ENCODE results near the gene RNU1-3.
"Not testable (repeated sequence)": the region's sequence is repeated elsewhere in the genome, so short reads cannot be mapped to it uniquely, and the experiment has no call there.

RNU1-3 gene

DNA sequence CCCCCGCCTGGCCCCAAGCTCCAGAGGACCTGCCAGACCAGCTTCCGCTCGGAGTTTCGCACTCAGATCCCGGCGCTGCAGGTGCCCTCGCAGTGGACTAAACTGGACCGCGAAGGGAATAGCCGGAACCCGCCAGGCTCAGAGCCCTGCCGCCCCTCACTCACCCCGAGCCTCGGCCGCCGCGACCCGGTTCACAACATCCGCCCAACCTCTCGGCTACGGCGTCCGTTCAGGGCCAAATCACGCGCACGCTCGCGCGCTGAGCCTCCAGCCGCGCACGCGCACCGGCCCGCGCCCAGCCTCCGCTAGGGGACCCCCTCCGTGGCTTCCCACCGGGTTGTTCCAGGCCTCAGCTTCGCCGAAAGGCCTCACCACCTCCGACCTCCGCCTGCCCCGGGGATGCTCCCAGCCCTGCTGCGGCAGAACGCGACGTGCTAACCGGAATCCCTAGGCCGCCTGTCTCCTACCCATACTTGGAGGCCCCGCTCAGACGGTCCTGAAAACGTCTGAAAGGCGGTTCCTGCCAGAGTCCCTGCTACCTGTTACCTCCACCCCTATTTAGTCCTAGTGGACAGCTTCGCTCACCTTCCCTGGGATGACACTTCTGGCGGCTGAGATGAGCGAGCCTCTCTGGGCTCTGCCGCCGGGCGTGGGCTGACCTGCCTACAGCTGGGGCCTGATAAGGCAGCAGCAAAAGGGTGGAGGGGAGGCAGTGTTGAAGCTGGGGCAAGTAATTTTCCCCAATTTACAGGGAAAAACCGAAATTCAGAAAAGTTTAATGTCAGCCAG, 22.1 kb downstream of the RNU1-3 start:
- not testable (repeated sequence) for H3K27me3 ChIP-seq (ENCODE audit: insufficient read depth, low read length, poor library complexity, severe bottlenecking); H3K9me2 ChIP-seq (replicated peaks; ENCODE audit: low read depth, low read length); H3F3A ChIP-seq (ENCODE audit: low read depth); H3K36me3 ChIP-seq (ENCODE audit: insufficient read depth, low read length); H4K20me1 ChIP-seq (ENCODE audit: insufficient read depth, low read length, poor library complexity, severe bottlenecking); H3K9me3 ChIP-seq (ENCODE audit: insufficient read depth, low read depth, low read length)
- Histone ChIP-seq H3K79me2 (ENCODE audit: insufficient read depth, low read length) (peaks cover 39% of the 10 kb centered on the region), H3K4me1 (ENCODE audit: insufficient read depth, low read length, poor library complexity, severe bottlenecking) (peaks cover 21% of the 10 kb centered on the region), H3K4me3 (ENCODE audit: low read length, poor library complexity, severe bottlenecking) (peak overlapping the region; percentile 88), H3K4me2 (ENCODE audit: low read depth, low read length, poor library complexity, severe bottlenecking) (peak overlapping the region; percentile 73), H3K9ac (ENCODE audit: low read depth, low read length, poor library complexity, severe bottlenecking) (peak overlapping the region; percentile 92), H2AFZ (ENCODE audit: low read length) (peak overlapping the region; percentile 89)
- TF ChIP-seq, protein P1, sequence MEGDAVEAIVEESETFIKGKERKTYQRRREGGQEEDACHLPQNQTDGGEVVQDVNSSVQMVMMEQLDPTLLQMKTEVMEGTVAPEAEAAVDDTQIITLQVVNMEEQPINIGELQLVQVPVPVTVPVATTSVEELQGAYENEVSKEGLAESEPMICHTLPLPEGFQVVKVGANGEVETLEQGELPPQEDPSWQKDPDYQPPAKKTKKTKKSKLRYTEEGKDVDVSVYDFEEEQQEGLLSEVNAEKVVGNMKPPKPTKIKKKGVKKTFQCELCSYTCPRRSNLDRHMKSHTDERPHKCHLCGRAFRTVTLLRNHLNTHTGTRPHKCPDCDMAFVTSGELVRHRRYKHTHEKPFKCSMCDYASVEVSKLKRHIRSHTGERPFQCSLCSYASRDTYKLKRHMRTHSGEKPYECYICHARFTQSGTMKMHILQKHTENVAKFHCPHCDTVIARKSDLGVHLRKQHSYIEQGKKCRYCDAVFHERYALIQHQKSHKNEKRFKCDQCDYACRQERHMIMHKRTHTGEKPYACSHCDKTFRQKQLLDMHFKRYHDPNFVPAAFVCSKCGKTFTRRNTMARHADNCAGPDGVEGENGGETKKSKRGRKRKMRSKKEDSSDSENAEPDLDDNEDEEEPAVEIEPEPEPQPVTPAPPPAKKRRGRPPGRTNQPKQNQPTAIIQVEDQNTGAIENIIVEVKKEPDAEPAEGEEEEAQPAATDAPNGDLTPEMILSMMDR (conservative IDR thresholded peaks at IDR 0.05; ENCODE audit: low read length) = peak; percentile 61

DNA sequence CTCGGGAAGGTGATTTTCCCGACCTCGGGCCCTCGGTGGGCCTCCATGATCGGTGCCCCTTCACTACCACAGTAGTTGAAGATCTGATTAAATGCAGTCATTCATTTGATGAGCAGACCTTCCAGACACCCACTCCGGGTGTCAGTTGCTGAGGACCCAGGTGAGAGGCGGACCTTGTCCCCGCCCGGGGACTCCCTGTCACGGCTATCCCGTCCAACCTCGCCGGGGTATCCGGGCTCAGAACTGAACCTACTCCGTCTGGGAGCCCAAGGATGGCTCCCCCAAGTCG, 22.6 kb downstream of the RNU1-3 start:
- peak overlapping the region; percentile 92 for H3K9ac ChIP-seq (ENCODE audit: low read depth, low read length, poor library complexity, severe bottlenecking)
- peak overlapping the region; percentile 73 for H3K4me2 ChIP-seq (ENCODE audit: low read depth, low read length, poor library complexity, severe bottlenecking)
- no peaks in the 10 kb centered on the region for H3K9me3 ChIP-seq (ENCODE audit: insufficient read depth, low read depth, low read length)
- H2AFZ ChIP-seq (ENCODE audit: low read length) = peak overlapping the region; percentile 89
- no peak for TF ChIP-seq EZH2phosphoT487 (IDR thresholded peaks at IDR 0.05; ENCODE audit: borderline replicate concordance)
- TF ChIP-seq, protein P1 (conservative IDR thresholded peaks at IDR 0.05; ENCODE audit: low read length) = no peak
- H3F3A ChIP-seq (ENCODE audit: low read depth) = no peaks in the 10 kb centered on the region
- peaks cover 25% of the 10 kb centered on the region for H3K4me1 ChIP-seq (ENCODE audit: insufficient read depth, low read length, poor library complexity, severe bottlenecking)
- peaks cover 42% of the 10 kb centered on the region for H3K79me2 ChIP-seq (ENCODE audit: insufficient read depth, low read length)
- no peaks in the 10 kb centered on the region for H3K9me2 ChIP-seq (replicated peaks; ENCODE audit: low read depth, low read length)
- peak overlapping the region; percentile 88 for H3K4me3 ChIP-seq (ENCODE audit: low read length, poor library complexity, severe bottlenecking)
- no peaks in the 10 kb centered on the region for H3K27me3 ChIP-seq (ENCODE audit: insufficient read depth, low read length, poor library complexity, severe bottlenecking)
- peaks cover 3% of the 10 kb centered on the region for H4K20me1 ChIP-seq (ENCODE audit: insufficient read depth, low read length, poor library complexity, severe bottlenecking)
- no peaks in the 10 kb centered on the region for H3K36me3 ChIP-seq (ENCODE audit: insufficient read depth, low read length)

DNA sequence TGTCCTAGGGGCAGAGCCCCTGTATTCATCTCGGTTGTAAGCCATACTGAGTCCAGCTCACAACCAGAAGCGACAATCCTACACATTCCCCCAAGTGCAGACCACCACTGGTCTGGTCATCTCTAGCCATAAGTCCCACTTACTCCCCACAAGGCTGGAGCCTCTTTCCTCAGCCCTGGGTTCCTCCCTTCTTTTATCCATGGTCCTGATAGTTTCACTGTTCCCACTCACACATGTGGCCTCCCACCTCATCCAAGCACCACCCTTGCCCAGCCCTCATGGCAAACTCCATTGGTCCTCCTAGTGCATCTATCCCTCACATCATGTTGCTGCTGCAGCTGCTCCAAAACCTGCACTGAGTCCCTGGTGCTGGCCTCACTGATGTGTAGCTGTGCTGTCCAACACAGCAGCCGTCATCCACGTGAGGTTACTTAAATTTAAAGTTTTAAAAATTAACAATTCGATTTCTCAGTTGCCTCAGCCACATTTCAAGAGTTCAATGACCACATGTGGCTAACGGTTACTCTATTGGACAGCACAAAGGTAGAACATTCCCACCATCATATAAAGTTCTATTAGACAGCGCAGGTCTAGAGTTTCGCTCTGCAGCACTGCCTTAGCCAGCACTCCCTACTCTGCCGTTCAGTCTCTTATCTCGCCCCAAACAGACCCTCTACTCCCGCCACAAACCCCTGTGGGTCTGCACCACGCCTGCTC, 23.1 kb downstream of the RNU1-3 start:
- H3K4me1 ChIP-seq (ENCODE audit: insufficient read depth, low read length, poor library complexity, severe bottlenecking) = peaks cover 25% of the 10 kb centered on the region
- H2AFZ ChIP-seq (ENCODE audit: low read length) = peak overlapping the region; percentile 89

DNA sequence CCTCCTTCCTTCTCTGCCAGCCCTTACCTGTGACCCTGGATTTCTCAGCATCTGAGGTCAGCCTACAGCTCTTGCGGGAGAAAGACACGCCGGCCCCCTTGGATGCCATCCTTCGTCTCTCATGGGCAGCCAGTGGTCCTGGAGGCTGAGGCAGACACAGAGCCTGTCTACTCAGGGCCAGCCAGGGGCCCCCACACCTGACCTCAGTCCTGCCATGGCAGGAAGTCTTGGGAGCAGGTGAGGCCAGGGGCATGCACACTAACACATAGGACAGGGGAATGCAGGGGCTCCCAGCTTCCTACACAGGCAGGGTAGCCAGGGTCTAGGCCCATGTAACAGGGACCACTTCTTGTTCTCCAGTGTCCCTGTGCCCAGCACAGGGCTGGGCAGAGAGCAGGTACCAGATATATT, 23.7 kb downstream of the RNU1-3 start:
- H3K4me3 ChIP-seq (ENCODE audit: low read length, poor library complexity, severe bottlenecking) = peak overlapping the region; percentile 88
- H3K9ac ChIP-seq (ENCODE audit: low read depth, low read length, poor library complexity, severe bottlenecking) = peak overlapping the region; percentile 92
- not testable (repeated sequence) for H3K36me3 ChIP-seq (ENCODE audit: insufficient read depth, low read length); H3K9me2 ChIP-seq (replicated peaks; ENCODE audit: low read depth, low read length); H4K20me1 ChIP-seq (ENCODE audit: insufficient read depth, low read length, poor library complexity, severe bottlenecking); H3K27me3 ChIP-seq (ENCODE audit: insufficient read depth, low read length, poor library complexity, severe bottlenecking); H2AFZ ChIP-seq (ENCODE audit: low read length); H3K9me3 ChIP-seq (ENCODE audit: insufficient read depth, low read depth, low read length); H3F3A ChIP-seq (ENCODE audit: low read depth)
- peak overlapping the region; percentile 73 for H3K4me2 ChIP-seq (ENCODE audit: low read depth, low read length, poor library complexity, severe bottlenecking)
- peaks cover 25% of the 10 kb centered on the region for H3K4me1 ChIP-seq (ENCODE audit: insufficient read depth, low read length, poor library complexity, severe bottlenecking)
- peaks cover 45% of the 10 kb centered on the region for H3K79me2 ChIP-seq (ENCODE audit: insufficient read depth, low read length)

More for the DNA sequence above, 23.1 kb downstream of the RNU1-3 start:
- H3K9ac ChIP-seq (ENCODE audit: low read depth, low read length, poor library complexity, severe bottlenecking) = peak overlapping the region; percentile 92
- peak overlapping the region; percentile 88 for H3K4me3 ChIP-seq (ENCODE audit: low read length, poor library complexity, severe bottlenecking)
- H3K79me2 ChIP-seq (ENCODE audit: insufficient read depth, low read length) = peaks cover 45% of the 10 kb centered on the region
- H3F3A ChIP-seq (ENCODE audit: low read depth); H3K27me3 ChIP-seq (ENCODE audit: insufficient read depth, low read length, poor library complexity, severe bottlenecking); H4K20me1 ChIP-seq (ENCODE audit: insufficient read depth, low read length, poor library complexity, severe bottlenecking); H3K9me3 ChIP-seq (ENCODE audit: insufficient read depth, low read depth, low read length); H3K9me2 ChIP-seq (replicated peaks; ENCODE audit: low read depth, low read length); H3K36me3 ChIP-seq (ENCODE audit: insufficient read depth, low read length): not testable (repeated sequence)
- peak overlapping the region; percentile 73 for H3K4me2 ChIP-seq (ENCODE audit: low read depth, low read length, poor library complexity, severe bottlenecking)

DNA sequence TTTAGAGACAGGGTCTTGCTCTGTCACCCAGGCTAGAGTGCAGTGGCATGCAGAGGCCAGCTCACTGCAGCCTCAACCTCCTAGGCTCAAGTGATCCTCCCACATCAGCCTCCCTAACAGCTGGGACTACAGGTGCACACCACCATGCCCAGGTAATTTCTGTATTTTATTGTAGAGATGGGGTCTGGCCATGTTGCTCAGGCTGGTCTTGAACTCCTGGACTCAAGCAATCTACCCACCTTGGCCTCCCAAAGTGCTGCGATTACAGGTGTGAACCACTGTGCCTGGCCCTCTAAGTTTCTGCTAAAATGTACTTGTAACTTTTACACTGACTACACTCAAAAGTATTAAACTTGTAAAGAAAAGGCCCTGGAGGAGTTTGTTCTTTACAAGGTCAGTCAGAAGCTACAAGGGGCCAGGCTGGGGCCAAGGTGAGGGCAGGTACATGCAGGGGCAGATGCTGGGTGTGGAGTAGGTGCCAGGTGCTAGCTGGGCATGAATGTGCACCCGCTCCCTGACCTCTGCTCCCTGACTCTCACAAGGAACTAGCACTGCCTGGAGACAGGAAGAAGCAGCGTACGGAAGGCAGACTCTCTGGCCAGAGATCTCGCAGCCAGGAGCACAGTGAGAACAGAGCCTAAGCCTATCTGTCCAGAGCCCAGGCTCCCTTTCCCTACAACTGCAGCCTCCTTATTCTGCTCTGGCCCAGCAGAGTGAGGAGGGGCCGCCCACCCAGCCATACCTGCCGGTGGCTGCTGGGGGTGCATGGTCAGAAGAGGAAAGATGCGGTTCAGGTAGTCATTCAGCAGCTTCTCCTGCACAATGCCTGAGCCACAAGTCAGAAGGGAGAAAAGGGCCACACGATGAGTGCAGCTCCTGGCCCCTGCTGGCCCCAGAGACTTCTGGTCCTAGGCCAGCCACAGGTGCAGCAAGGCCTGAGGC, 24.5 kb downstream of the RNU1-3 start:
- not testable (repeated sequence) for H3K9me3 ChIP-seq (ENCODE audit: insufficient read depth, low read depth, low read length); H3F3A ChIP-seq (ENCODE audit: low read depth); H3K27me3 ChIP-seq (ENCODE audit: insufficient read depth, low read length, poor library complexity, severe bottlenecking); H3K9me2 ChIP-seq (replicated peaks; ENCODE audit: low read depth, low read length); H2AFZ ChIP-seq (ENCODE audit: low read length); H3K36me3 ChIP-seq (ENCODE audit: insufficient read depth, low read length); H4K20me1 ChIP-seq (ENCODE audit: insufficient read depth, low read length, poor library complexity, severe bottlenecking)
- peak overlapping the region; percentile 88 for H3K4me3 ChIP-seq (ENCODE audit: low read length, poor library complexity, severe bottlenecking)
- peaks cover 25% of the 10 kb centered on the region for H3K4me1 ChIP-seq (ENCODE audit: insufficient read depth, low read length, poor library complexity, severe bottlenecking)
- H3K9ac ChIP-seq (ENCODE audit: low read depth, low read length, poor library complexity, severe bottlenecking) = peak overlapping the region; percentile 92
- H3K79me2 ChIP-seq (ENCODE audit: insufficient read depth, low read length) = peaks cover 45% of the 10 kb centered on the region
- H3K4me2 ChIP-seq (ENCODE audit: low read depth, low read length, poor library complexity, severe bottlenecking) = peak overlapping the region; percentile 73
